Choroid plexus epithelial cell (primary cell): ENCODE results near the gene POFUT1.

Experiments
- DNase-seq: peaks from one replicate; pipeline ENCODE4 v3.0.0-alpha.2; 2010; ENCODE audit warnings: low read depth
- H3K4me3 ChIP-seq: 2 replicates; pipeline ENCODE4 v1.5.1; 2011; ENCODE audit warnings: low read depth, mild to moderate bottlenecking, control low read depth, low read length, moderate library complexity
- CTCF ChIP-seq: conservative IDR thresholded peaks from 2 replicates; pipeline ENCODE4 v1.5.1; 2011; ENCODE audit warnings: low read depth, mild to moderate bottlenecking, control low read depth, inconsistent platforms, low read length, moderate library complexity

The POFUT1 gene

GRCh38 chr20:32230707-32231106, 23.0 kb downstream of the POFUT1 start:
- no peak for TF ChIP-seq CTCF
- no peak for DNase-seq
- no peak overlapping the region for H3K4me3 ChIP-seq

- no peak for DNase-seq
- no peak for TF ChIP-seq CTCF
- H3K4me3 ChIP-seq, result no peak overlapping the region
Measured at GRCh38 chr20:32231245-32231644, 23.6 kb downstream of the POFUT1 start.

- no peak for TF ChIP-seq CTCF
- peak; percentile 71 for DNase-seq
- H3K4me3 ChIP-seq, result no peak overlapping the region
Measured at GRCh38 chr20:32231847-32232246, 24.2 kb downstream of the POFUT1 start.

GRCh38 chr20:32232326-32232886, 24.7 kb downstream of the POFUT1 start:
- no peak for DNase-seq
- H3K4me3 ChIP-seq, result no peak overlapping the region
- no peak for TF ChIP-seq CTCF

GRCh38 chr20:32233286-32233685, 25.6 kb downstream of the POFUT1 start:
- no peak overlapping the region for H3K4me3 ChIP-seq
- TF ChIP-seq CTCF, result no peak
- no peak for DNase-seq

- no peak overlapping the region for H3K4me3 ChIP-seq
- TF ChIP-seq CTCF, result no peak
- DNase-seq, result no peak
Measured at GRCh38 chr20:32234135-32234808, 26.6 kb downstream of the POFUT1 start.
